Gastroesophageal sphincter (tissue), 3 donors: ENCODE measurements around the gene IFNA1.

ENCODE experiments used
- CTCF ChIP-seq, 4 experiments: fragments of 200-600 bp in 2 of 4; fragments of 450-650 bp in 2 of 4; sonication (generic) in 1 of 4; IDR thresholded peaks; one replicate each; pipeline ENCODE4 v1.5.1; 2017 to 2019; ENCODE audit warnings: antibody characterized with exemption in 4 of 4, mild to moderate bottlenecking in 2 of 4, moderate library complexity in 2 of 4
- EP300 ChIP-seq: sonication (generic); formaldehyde crosslinking; IDR thresholded peaks from one replicate; pipeline ENCODE4 v1.6.1; 2017; ENCODE audit warnings: antibody characterized with exemption, mild to moderate bottlenecking
- POLR2A ChIP-seq, 2 donors: fragments of 450-650 bp; IDR thresholded peaks; one replicate each; pipeline ENCODE4 v1.6.1; 2017; ENCODE audit warnings: antibody characterized with exemption in 2 of 2, mild to moderate bottlenecking in 2 of 2, moderate library complexity in 1 of 2
- POLR2AphosphoS5 ChIP-seq: sonication (generic); formaldehyde crosslinking; IDR thresholded peaks from one replicate; pipeline ENCODE4 v1.6.1; 2017; ENCODE audit warnings: antibody characterized with exemption

DNA sequence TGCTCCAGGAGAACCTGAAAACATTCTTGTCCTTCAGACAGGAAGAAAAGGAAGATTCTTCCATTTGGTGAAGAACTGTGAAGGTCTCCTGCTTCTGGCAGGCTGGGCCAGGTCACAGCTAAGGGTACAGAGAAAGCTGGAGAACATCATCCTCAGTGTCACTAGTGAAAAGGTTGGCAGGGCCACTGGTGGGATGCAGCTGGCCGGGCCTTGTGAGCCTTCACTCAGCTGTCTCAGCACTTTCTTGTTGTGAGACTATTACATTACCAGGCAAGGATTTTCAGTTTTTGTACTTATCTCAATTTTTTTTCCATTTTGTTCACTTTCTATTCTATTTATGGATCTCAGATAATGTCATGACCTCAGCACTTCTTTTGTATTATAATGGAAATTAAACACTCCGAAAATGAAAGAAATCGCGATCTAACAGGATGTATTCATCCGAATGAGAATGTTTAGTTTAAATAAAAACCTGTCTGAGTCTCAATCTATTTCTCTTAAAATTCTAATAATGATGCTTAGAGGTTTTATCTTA, 41.2 kb upstream of the IFNA1 start:
- TF ChIP-seq CTCF (IDR thresholded peaks at IDR 0.05) (no peak), POLR2AphosphoS5 (no peak), POLR2A (IDR thresholded peaks at IDR 0.05) (no peak), EP300 (no peak)
